GM12878 (cell line): ENCODE data around the gene ARSJ. TPM values are rescaled to one million over a fixed set of nuclear protein-coding genes. Genes with fewer than 3 reads are reported as not detected.

Experiments
- ATF7 ChIP-seq: fragments of 450-650 bp; IDR thresholded peaks from 2 replicates; pipeline ENCODE4 v1.6.1; 2016; ENCODE audit warnings: low read depth, mild to moderate bottlenecking
- BCL11A ChIP-seq: IDR thresholded peaks from 2 replicates; pipeline ENCODE4 v1.6.1; 2011; ENCODE audit warnings: low read depth, low read length
- BCLAF1 ChIP-seq: fragments of 450-650 bp; IDR thresholded peaks from 2 replicates; pipeline ENCODE4 v1.6.1; 2017; ENCODE audit warnings: antibody characterized with exemption, mild to moderate bottlenecking, moderate library complexity
- CTCF ChIP-seq, 3 experiments: IDR thresholded peaks in 2 of 3; conservative IDR thresholded peaks in 1 of 3; 2 replicates each; pipeline ENCODE4 v1.5.1; 2011; ENCODE audit warnings: low read depth in 3 of 3, low read length in 3 of 3, mild to moderate bottlenecking in 3 of 3, control low read depth in 2 of 3, moderate library complexity in 2 of 3, inconsistent platforms in 1 of 3, mixed read lengths in 1 of 3; ENCODE audit not compliant: control insufficient read depth in 2 of 3, insufficient read depth in 1 of 3; ENCODE audit errors: extremely low read depth in 1 of 3
- EED ChIP-seq: sonication (generic); IDR thresholded peaks from 2 replicates; pipeline ENCODE4 v1.6.1; 2016; ENCODE audit warnings: antibody characterized with exemption, low read depth
- ELK1 ChIP-seq: IDR thresholded peaks from 2 replicates; pipeline ENCODE4 v1.6.1; 2012; ENCODE audit warnings: low read depth, low read length, improper control_type of control experiment
- IRF3 ChIP-seq: fragments of 450-650 bp; IDR thresholded peaks from 2 replicates; pipeline ENCODE4 v1.6.1; 2014; ENCODE audit warnings: mild to moderate bottlenecking
- MLLT1 ChIP-seq: fragments of 450-650 bp; IDR thresholded peaks from 2 replicates; pipeline ENCODE4 v1.6.1; 2016; ENCODE audit warnings: mild to moderate bottlenecking
- MYB ChIP-seq: fragments of 150-350 bp; IDR thresholded peaks from 2 replicates; pipeline ENCODE4 v1.6.1; 2014; ENCODE audit warnings: mild to moderate bottlenecking, low read depth, low read length, borderline replicate concordance
- NFXL1 ChIP-seq: fragments of 450-650 bp; IDR thresholded peaks from 2 replicates; pipeline ENCODE4 v1.6.1; 2017; ENCODE audit warnings: antibody characterized with exemption, mild to moderate bottlenecking, borderline replicate concordance
- NR2F1 ChIP-seq: fragments of 450-650 bp; conservative IDR thresholded peaks from 2 replicates; pipeline ENCODE4 v1.6.1; 2017; ENCODE audit warnings: mild to moderate bottlenecking
- PAX8 ChIP-seq: fragments of 450-650 bp; IDR thresholded peaks from 2 replicates; pipeline ENCODE4 v1.6.1; 2017; ENCODE audit warnings: mild to moderate bottlenecking, moderate library complexity
- RAD51 ChIP-seq: fragments of 450-650 bp; IDR thresholded peaks from 2 replicates; pipeline ENCODE4 v1.6.1; 2016; ENCODE audit warnings: moderate library complexity, mild to moderate bottlenecking, inconsistent platforms
- RB1 ChIP-seq: fragments of 450-650 bp; formaldehyde crosslinking; IDR thresholded peaks from 2 replicates; pipeline ENCODE4 v1.6.1; 2017; ENCODE audit warnings: mild to moderate bottlenecking, borderline replicate concordance
- RELB ChIP-seq: fragments of 450-650 bp; IDR thresholded peaks from 2 replicates; pipeline ENCODE4 v1.6.1; 2017; ENCODE audit warnings: low read depth, mild to moderate bottlenecking, moderate library complexity
- SMAD5 ChIP-seq: IDR thresholded peaks from 2 replicates; pipeline ENCODE4 v1.6.1; 2016; ENCODE audit warnings: antibody characterized with exemption, low read depth
- SP1 ChIP-seq: IDR thresholded peaks from one replicate; pipeline ENCODE4 v1.6.1; 2011; ENCODE audit warnings: low read depth, low read length
- STAT1 ChIP-seq: fragments of 450-650 bp; conservative IDR thresholded peaks from 2 replicates; pipeline ENCODE4 v1.6.1; 2014; ENCODE audit warnings: antibody characterized with exemption, mild to moderate bottlenecking
- TARDBP ChIP-seq: IDR thresholded peaks from 2 replicates; pipeline ENCODE4 v1.6.1; 2016; ENCODE audit warnings: borderline replicate concordance
- ZNF384 ChIP-seq: IDR thresholded peaks from 2 replicates; pipeline ENCODE4 v1.6.1; 2012; ENCODE audit warnings: low read depth, mild to moderate bottlenecking, low read length, improper control_type of control experiment, borderline replicate concordance
- ZNF622 ChIP-seq: fragments of 450-650 bp; IDR thresholded peaks from 2 replicates; pipeline ENCODE4 v1.6.1; 2017; ENCODE audit warnings: mild to moderate bottlenecking, inconsistent platforms
- polyA plus RNA-seq, 11 experiments: library from polyadenylated mRNA; depleted of rRNA in 4 of 11; unstranded in 6 of 11; stranded (reverse) in 5 of 11; fragments of >200 nt; fragmentation: Nextera tagmentation in 4 of 11; fragmentation: Illumina TruSeq in 1 of 11; extraction: Ambion mirVana in 4 of 11; extraction: Trizol in 1 of 11; gene quantifications; 1 replicate in 1 of 11; 2 replicates in 10 of 11; pipeline versions ENCODE4 v1.2.1 to v1.2.3, GENCODE V29; 2011 to 2016; ENCODE audit warnings: inconsistent platforms in 2 of 11, missing spikeins in 2 of 11, low read depth in 1 of 11
- total RNA-seq, 4 experiments: library from RNA; depleted of rRNA in 3 of 4; stranded (reverse); fragments of >200 nt in 3 of 4; fragmentation: Illumina TruSeq in 1 of 4; extraction: Trizol in 1 of 4; gene quantifications; 2 replicates each; pipeline versions ENCODE4 v1.2.1 to v1.2.3, GENCODE V29; 2013 to 2021

ARSJ gene
- total and polyA plus RNA-seq, 10 of the 15 experiments (the other 5 are each of a cell fraction or from before 2014, with no cell fraction given), result under 0.01 to 0.19 (median 0.04) TPM; not detected in 5

GRCh38 chr4:114025176-114025777, 45.8 kb upstream of the ARSJ start (continued):
- TF ChIP-seq CTCF (IDR thresholded peaks at IDR 0.05 in 2 of 3, conservative IDR thresholded peaks at IDR 0.05 in 1 of 3; ENCODE audit: control insufficient read depth in 2 of 3, extremely low read depth in 1 of 3, insufficient read depth in 1 of 3, low read depth in 3 of 3, low read length in 3 of 3) (no peak), TARDBP (no peak), NR2F1 (peak; percentile 32), BCL11A (0 out of 2 replicates have a peak, but pooled peaks have one; percentile 28), RELB (peak; percentile 75), PAX8 (no peak), STAT1 (no peak), SP1 (no peak), ZNF622 (no peak), ELK1 (no peak), ATF7 (peak; percentile 59), ZNF384 (no peak), MLLT1 (0 out of 2 replicates have a peak, but pooled peaks have one; percentile 10), BCLAF1 (no peak), NFXL1 (no peak), RB1 (no peak), SMAD5 (no peak), MYB (no peak), IRF3 (no peak), RAD51 (no peak), EED (no peak)
